GM19397 (cell line): ENCODE data around the gene NCF2.

Experiments
- ATAC-seq: cut with Tn5 transposase; IDR thresholded peaks from one replicate; pipeline ENCODE4 v1.9.1; 2021; ENCODE audit warnings: mild to moderate bottlenecking, moderate library complexity; ENCODE audit not compliant: unreplicated experiment

The NCF2 gene

DNA sequence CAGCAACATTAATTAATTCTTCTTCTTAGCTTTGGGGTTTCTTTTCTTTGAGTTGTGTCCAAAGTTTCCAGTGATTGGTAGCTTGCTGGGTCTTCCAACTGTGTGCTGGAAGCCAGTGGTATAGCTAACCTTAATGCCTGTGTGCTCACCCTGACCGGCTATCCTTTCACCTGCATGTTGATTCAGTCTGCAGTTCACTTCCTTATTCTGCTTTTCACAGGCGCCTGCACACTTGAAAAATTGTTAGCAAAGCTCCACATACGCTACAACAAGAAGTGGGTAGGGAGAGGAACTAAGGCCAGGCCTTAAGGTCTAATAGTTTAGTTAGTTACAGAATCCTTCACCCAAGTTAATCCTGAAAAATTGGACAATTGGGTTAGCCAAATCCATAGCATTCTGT, 35.7 kb downstream of the NCF2 start:
- ATAC-seq = no peak

DNA sequence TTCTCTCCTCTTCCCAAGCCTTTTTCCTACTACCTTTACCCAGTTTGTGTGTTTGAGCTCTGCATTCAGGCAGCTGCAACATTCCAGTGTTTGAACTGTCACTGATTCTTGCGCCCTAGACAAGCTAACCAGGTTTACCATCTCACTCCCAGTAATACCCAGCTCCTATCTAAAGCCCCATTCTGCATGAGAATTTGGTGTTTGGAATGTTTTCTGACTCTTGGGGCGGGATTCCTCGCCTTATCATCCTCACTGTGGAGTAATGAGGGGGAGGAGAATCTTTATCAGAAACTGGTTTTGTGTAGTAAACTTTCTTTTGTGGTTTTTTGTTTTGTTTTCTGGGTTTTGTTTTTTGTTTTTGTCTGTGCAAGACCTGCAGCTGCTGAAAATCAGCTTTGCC, 36.5 kb downstream of the NCF2 start:
- no peak for ATAC-seq

DNA sequence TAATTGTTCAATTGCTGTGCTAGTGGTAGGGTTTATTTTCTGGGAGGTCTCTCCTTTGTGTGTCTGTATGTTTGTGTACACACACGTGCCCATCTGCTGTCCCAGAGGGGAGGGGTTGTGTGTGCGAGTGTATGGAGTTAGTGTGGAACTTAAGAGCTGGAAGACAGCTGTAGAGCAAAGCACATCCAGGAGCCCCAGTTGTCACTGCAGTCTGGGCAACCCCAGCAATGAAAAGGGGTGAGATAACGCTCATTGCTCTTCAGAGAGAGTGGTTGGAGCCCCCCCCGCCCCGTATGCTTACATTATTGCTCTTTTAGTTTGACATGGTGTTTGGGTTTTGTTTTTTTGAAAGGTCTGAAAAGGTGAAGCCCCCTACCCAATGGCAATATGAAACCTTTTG, 36.9 kb downstream of the NCF2 start:
- ATAC-seq = no peak

DNA sequence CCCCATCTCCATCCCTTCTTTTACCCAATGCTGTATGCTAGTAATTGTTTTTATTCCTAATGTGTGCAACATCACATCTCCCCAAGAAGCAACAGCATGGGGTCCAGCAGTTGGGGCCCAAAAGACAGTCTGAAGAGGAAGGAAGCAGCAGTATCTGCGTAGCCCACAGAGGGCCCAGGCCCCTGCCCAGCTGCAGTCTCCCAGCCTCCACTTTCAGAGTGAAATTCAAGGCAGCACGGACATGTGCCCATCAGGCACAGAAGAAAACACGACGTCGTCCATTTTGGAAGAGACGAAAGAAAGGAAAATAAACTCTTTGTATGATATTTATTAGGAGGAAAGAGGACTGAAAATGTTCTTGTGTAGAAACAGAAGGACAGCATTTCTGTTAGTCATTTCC, 37.4 kb downstream of the NCF2 start:
- ATAC-seq = no peak

DNA sequence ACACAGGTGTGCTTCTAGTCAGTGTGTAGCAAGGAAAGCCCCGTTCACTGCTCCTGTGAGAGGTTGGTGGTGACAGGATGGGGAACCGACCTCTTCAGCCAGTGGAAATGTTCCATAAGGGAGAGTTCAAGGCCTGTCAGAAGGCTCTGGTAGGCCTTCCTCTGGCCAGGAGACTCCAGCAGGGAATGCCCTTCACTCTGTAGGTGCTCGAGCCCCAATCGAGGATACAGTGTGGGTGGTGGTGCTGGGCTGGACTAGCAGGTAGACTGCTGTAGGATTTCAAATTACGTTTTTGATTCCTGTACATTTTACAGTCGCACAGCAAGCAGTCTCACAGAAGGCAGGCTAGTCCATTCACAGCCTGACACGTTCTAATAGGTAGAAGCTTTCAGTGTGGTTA, 37.8 kb downstream of the NCF2 start:
- no peak for ATAC-seq

DNA sequence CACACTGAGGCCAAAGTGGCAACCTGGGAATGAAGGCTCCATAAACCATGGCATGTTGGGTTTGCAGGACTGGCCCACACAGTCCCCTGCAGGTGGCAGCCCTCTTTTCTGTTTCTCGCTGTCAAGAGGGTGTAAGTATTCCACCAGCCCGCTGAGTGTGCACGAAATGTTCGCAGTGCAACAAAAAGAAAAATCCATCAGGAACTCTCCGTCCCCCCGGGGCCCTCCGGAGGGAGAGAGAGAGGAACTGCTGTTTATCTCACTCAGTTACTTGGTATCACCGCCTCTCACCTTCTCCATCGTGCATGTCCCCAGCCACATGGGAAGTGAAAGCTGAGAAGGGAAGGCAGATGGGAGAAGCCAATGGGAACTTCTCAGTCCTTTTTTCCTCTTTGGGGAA, 38.3 kb downstream of the NCF2 start:
- no peak for ATAC-seq

DNA sequence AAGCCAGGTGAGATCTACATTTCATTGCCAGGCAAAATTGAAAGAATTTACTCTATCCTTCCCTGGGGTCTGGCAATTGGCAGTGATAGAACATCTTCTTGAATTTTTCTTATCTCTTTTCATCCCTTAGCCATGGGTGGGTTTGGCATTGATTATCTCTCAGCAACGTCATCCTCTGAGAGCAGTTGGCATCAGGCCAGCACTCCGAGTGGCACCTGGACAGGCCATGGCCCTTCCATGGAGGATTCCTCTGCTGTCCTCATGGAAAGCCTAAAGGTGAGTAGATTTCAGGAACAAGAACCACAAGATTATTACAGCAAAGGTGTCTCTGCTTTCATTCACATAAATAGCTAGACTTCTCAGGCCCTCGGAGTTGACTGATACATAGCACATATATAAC, 39.3 kb downstream of the NCF2 start:
- ATAC-seq = no peak

DNA sequence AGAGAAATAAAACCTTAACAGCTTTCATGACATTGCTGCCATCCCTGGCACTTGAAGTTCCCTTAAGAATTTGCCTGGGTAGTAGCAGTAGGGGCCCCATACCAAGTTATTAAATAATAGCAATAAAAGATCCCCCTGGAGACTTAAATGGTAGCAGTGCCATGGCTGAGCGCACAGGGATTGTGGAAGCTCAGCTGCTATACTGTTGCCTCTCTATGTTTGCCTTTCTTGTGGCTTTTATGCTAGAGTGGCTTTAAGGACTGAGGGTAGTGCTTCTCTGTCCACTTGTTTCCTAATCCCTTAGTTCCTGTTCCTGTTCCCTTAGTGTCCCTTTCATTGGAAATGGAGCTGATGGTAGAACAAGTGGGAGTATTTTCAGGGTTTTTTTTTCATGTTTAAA, 42.1 kb downstream of the NCF2 start:
- ATAC-seq = no peak

DNA sequence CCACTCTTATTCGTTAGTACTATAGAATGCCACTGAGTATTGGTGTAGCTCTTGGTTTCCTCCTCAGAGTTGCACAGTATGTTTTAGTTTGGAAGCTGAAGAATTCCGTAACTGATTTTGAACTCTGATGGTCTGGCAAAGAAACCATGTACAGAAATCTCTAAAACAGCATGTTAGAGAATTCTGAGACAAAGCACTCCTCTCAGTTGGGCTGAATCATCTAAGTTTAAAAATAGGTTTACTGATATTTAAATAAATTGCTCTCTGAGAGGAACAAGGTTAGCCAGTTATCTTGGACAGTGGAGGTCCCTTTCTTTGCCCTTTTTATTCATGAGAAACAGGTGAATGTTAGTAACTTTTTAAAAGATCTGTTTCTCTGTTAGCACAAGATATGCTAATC, 43.8 kb downstream of the NCF2 start:
- ATAC-seq = no peak

DNA sequence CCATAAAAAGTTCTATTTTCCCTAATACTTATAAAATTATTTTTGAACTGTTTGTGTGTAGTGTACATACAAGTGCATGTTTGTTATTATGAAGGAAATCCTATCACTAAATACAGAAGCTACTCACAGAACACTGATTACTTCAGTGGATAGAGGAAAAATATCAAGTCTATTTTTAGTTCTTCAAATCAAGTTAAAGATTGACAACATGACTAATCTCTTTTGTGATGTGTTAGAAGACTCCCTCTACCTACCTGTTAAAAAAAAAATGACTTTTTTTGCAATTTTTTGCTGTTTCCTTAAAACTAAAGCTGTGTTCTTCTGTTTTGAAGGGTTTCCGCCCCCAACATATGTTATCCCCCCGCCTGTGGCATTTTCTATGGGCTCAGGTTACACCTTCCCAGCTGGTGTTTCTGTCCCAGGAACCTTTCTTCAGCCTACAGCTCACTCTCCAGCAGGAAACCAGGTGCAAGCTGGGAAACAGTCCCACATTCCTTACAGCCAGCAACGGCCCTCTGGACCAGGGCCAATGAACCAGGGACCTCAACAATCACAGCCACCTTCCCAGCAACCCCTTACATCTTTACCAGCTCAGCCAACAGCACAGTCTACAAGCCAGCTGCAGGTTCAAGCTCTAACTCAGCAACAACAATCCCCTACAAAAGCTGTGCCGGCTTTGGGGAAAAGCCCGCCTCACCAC, 45.5 kb downstream of the NCF2 start:
- no peak for ATAC-seq

DNA sequence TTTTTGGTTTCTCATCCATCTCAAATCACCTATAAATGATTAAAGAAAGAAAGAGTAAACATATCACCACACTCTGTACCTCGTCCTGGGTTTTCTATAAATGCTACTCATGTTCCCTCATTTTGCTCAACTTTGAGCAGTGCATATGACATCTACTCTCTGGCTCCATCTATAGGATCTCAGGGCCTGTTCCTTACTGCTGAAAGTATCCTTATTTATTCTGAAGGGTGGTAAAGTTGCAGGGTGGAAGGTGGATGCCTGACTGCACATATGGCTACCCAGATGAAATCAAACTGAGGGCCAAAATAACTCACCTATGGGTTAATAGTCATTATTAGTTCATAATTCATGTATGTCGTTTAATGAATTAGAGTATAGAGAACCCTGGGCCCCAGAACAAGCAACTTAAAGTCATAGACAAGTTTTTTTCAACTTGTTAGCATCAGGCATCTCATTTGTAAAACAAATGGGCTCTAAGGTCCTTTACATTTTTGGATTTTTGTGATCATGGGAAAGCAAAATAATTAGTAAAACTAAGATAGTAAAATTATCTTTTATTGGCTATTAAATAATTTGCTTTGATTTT, 46.5 kb downstream of the NCF2 start:
- ATAC-seq = no peak

DNA sequence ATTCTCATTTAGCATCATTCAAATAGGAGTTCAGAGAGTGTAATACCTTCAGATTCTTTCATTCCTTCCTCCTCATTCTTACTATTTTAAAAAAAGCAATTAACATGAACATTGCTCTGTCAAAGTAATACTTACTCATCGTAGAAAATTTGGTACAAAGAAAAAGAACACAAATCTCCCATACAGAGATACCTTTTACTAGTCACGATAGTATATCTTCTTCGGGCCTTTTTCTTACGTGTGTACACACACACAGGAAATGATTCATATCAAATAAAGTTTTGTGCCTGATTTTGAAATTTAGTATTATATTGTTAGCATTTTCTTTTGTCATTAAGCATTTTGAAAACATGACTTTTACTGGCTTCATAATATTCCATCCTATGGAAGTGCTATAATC, 52.9 kb downstream of the NCF2 start:
- no peak for ATAC-seq

DNA sequence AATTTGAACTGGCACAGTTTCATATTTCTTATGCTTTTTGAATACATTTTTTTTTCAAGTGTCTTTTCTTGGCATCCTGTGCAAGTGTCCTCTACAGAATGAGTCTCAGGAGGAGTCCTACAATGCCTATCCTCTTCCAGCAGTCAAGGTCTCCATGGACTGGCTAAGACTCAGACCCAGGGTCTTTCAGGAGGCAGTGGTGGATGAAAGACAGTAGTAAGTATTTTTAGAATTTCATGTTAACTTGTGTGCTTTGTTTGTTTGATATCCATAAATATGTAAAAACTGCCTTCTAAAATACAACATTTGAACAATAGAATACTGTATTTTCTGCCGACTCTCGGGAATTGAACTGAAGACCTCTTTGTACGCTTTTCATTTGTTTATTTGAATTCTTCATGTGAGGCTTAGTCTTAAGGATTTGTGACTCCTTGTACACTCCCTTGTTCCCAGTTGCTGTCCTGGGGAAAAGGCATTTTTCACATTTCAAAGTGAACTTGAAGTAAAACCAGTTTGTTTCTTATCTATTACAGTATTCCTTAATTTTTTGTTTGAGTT, 56.6 kb downstream of the NCF2 start:
- no peak for ATAC-seq

DNA sequence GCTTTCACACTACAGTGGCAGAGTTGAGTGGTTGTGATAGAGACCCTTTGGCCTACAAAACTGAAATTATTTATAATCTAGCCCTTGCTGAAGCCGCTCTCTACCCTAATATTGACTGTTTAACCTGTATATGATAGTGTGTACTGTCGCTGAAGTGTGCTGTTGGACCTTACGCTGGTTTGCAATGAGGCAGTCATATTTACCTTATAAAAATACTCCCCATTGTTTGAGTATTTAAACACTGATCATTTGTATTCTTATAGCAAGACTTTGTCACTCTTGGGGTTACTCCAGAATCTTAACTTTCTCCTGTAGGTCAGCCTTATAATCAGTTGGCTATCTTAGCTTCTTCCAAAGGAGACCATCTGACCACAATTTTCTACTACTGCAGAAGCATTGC, 61.7 kb downstream of the NCF2 start:
- ATAC-seq = no peak

DNA sequence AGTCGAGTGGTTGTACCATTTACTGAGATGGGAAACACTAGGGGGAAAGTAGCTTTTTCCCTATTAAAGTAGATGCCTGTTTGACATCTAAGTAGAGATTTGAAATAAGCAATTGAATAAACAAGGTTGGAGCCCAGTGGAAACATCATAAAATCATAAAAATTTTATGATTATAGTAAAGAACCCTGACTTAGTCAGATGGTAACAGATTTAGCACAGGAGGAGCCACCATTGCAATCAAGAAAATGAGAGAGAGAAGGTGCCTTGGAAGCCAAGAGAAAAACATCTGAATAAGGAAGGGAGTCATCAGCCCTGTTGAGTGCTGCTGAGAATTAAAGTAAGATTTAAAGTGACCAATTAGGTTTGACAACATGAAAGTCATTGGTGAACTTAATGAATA, 68.2 kb downstream of the NCF2 start:
- ATAC-seq = no peak

DNA sequence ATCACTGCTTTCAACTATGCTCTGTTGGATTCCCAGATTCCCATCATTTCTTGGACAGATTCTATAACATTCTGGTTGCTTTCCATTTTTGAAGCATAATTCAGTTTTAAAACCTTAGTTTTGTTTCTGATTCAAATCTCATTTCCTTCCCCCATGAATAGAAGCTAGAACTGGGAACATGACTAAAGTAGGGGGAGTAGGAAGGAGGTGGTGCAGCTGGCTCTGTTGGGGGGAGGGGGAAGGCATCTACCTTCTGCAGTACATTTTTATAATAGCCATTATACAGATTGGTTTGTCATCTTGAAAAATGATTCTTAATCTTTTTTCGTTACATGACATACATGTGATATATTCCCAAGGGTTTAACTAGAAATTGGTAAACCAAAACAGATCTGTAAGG, 69.9 kb downstream of the NCF2 start:
- no peak for ATAC-seq

DNA sequence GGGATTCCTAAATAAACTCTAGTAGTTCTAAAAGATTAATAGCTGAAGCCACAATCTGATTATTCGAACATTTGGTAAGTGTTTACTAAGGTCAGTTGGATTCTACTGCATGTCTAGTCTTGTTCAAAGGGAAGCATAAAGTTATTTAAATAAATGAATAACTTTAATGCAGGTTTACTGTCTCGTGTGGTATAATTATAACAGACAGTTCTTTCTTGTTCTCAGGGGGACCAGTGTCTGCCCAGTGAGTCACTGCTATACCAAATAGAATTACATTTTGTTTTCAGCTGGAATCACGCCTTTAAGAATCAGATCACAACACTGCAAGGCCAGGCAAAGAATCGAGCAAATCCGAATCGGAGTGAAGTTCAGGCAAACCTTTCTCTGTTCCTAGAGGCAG, 72.9 kb downstream of the NCF2 start:
- no peak for ATAC-seq

DNA sequence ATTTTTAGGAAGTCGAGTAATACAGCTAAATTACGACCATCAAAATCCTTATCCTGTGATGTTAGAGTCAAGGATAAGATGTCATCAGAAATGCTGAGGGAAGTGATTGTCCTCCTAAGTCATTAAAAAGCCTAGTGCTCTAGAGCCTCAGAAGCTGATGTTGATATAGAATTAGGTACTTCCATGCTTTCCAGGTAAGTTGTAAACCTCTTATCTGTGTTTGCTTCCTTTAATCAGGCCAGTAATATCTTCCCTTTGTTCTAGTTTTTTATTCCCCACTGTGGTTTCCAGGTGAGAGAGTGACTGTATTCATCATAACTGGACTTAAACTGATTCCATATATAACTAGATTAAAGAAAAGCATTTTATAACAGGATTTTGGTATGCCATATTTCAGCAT, 73.5 kb downstream of the NCF2 start:
- ATAC-seq = no peak

DNA sequence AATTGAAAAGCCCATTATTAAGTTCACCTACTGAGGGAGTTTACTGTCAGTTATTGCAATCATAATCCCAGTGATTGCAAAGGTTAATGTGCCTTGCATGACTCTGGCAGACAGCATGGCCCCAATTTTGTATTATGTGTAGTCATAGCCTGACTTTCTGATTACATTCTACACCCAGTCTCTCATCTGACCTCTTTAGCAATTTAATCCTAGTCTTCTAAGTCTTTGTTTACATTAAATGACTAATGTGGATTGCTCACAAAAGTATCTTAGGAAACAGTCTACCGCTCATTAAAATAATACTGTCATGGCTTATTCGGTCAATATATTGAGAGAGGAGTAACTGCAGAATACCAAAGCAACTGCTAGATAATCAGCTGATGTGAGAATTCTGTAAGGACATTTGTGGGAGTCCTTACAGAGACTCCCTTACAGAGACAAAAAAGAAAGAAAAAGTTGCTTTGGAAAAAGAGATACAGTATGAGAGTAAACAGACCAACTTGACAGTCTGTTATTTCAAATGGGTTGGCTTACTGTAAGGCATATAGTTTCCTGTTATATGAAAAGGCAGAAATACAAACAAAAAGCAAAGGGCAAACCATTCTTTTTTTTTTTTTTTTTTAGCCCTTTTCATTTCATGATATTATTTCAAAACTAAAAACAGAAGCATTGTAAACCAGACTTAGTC, 75.1 kb downstream of the NCF2 start:
- no peak for ATAC-seq

DNA sequence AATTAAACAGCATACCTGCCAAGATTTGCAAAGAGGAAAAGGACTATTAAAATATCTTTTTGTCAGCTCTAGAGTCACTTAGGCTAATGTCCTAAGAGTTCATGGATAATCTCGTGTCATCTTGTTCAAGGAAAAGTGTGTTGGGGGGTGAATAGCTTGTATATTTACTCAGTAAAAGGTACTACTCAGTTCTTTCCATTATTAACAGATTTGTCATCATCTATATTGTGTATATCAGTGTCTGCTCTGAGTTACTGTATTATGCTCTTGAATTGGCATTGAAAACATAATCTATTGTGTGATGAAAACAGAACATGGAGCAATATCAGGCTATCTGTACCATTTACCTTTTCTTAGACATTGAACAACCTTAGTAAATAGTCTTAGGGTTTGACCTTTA, 76.0 kb downstream of the NCF2 start:
- no peak for ATAC-seq

DNA sequence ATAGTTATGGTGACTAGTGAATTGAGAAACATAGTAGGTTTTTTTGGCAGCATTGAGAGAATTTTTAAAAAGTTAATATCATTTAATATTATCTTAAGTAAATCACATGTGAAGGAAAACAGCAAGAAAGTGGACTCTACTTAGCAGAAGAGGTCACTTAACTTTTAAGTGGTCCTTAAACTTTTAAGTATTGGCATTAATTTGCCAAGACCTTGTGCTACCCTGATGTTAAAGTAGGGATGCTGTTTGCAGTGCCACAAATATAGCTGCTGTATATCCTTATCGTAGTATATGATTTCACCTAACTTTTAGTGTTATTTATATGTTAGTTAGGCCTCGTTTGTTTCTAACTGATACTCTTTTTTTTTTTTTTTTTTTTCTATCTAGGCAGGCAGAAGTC, 77.8 kb downstream of the NCF2 start:
- no peak for ATAC-seq

DNA sequence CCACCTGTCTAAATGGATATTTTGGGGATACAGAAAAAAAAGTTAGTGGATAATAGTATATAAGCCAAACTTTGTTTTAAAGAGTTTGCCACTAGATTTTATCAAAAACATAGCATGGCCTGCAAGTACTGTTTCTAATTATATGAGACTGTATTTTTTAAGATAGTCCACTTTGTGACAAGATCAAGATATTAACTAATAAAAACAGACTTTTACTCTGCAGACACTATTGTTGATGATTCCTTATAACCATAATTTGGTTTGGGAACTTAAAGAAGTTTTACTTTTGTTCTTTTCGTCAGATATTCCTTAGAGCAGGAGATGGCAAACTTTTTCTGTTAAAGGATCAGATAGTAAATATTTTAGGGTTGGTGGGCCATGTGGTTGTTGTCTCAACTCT, 81.6 kb downstream of the NCF2 start:
- no peak for ATAC-seq
